Subcutaneous abdominal adipose tissue (tissue), 5 donors: ENCODE results near the gene SEMA3B.

Source experiments
- H3K27ac ChIP-seq: one replicate; pipeline ENCODE4 v1.7.0; 2013; ENCODE audit warnings: low read depth, mild to moderate bottlenecking, inconsistent platforms, low read length, moderate library complexity
- H3K27me3 ChIP-seq, 5 donors: one replicate each; pipeline ENCODE4 v1.7.0; 2013; ENCODE audit warnings: low read length in 5 of 5, inconsistent platforms in 1 of 5; ENCODE audit not compliant: control insufficient read depth in 5 of 5, insufficient read depth in 4 of 5
- H3K36me3 ChIP-seq, 5 donors: one replicate each; pipeline ENCODE4 v1.7.0; 2013; ENCODE audit warnings: low read length in 5 of 5; ENCODE audit not compliant: control insufficient read depth in 5 of 5, insufficient read depth in 5 of 5
- H3K4me1 ChIP-seq, 5 donors: one replicate each; pipeline ENCODE4 v1.7.0; 2013; ENCODE audit warnings: low read length in 5 of 5, mild to moderate bottlenecking in 3 of 5, moderate library complexity in 1 of 5; ENCODE audit not compliant: control insufficient read depth in 5 of 5, insufficient read depth in 5 of 5
- H3K4me3 ChIP-seq, 5 donors: one replicate each; pipeline ENCODE4 v1.7.0; 2013; ENCODE audit warnings: low read length in 5 of 5, low read depth in 1 of 5
- H3K9ac ChIP-seq, 5 donors: one replicate each; pipeline ENCODE4 v1.7.0; 2013; ENCODE audit warnings: low read length in 5 of 5, mild to moderate bottlenecking in 4 of 5, moderate library complexity in 3 of 5
- H3K9me3 ChIP-seq, 5 donors: one replicate each; pipeline ENCODE4 v1.7.0; 2013; ENCODE audit warnings: low read length in 5 of 5; ENCODE audit not compliant: control insufficient read depth in 5 of 5
- donor health status: healthy.
- donor health status: healthy.
- donor health status: healthy.
- donor health status: healthy.
- donor health status: healthy.

SEMA3B gene

GRCh38 chr3:50323614-50324199 lies 54.8 kb downstream of the SEMA3B start:
- Histone ChIP-seq H3K36me3 (peaks cover 0 to 27% (median 22%) of the 10 kb centered on the region in 5 donors), H3K9me3 (no peaks in the 10 kb centered on the region), H3K27me3 (no peaks in the 10 kb centered on the region), H3K27ac (peak overlapping the region; percentile 86), H3K4me3 (peak overlapping the region in 4 of 5 donors; percentile 16 to 95 (median 58)), H3K4me1 (peaks cover 24 to 79% (median 75%) of the 10 kb centered on the region in 5 donors), H3K9ac (peak overlapping the region in 2 of 5 donors; percentile 11 to 32)

GRCh38 chr3:50324351-50325112 lies 55.6 kb downstream of the SEMA3B start:
- Histone ChIP-seq H3K36me3 (peaks cover 0 to 23% (median 19%) of the 10 kb centered on the region in 5 donors), H3K9ac (peak overlapping the region in 2 of 5 donors; percentile 11 to 32), H3K27ac (peak overlapping the region; percentile 86), H3K9me3 (no peaks in the 10 kb centered on the region), H3K4me1 (peaks cover 16 to 73% (median 68%) of the 10 kb centered on the region in 5 donors), H3K27me3 (no peaks in the 10 kb centered on the region), H3K4me3 (peak overlapping the region in 1 of 5 donors; percentile 4)

DNA sequence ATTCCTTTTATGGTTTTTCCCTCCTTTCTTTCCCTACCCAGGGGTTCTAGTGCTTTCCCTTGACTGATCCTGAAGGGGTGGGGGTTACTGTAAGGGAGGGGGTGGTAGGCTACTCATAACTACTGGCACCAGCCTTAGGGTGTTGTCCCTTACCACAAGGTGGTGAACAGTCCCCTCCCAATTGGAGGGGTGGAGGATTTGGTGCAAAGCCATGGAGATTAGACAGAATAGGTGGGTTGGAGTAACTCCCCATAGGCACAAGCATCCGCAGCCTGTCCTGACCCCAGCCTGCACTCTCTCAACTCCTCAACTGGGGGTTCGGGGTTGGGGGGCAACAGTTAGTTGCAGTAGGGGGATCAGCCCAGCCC lies 56.1 kb downstream of the SEMA3B start:
- no peaks in the 10 kb centered on the region for H3K9me3 ChIP-seq
- no peaks in the 10 kb centered on the region for H3K27me3 ChIP-seq
- H3K36me3 ChIP-seq: peaks cover 0 to 23% (median 21%) of the 10 kb centered on the region in 5 donors
- H3K27ac ChIP-seq: peak overlapping the region; percentile 86
- no peak overlapping the region for H3K9ac ChIP-seq
- no peak overlapping the region for H3K4me3 ChIP-seq
- peaks cover 11 to 67% (median 62%) of the 10 kb centered on the region in 5 donors for H3K4me1 ChIP-seq

DNA sequence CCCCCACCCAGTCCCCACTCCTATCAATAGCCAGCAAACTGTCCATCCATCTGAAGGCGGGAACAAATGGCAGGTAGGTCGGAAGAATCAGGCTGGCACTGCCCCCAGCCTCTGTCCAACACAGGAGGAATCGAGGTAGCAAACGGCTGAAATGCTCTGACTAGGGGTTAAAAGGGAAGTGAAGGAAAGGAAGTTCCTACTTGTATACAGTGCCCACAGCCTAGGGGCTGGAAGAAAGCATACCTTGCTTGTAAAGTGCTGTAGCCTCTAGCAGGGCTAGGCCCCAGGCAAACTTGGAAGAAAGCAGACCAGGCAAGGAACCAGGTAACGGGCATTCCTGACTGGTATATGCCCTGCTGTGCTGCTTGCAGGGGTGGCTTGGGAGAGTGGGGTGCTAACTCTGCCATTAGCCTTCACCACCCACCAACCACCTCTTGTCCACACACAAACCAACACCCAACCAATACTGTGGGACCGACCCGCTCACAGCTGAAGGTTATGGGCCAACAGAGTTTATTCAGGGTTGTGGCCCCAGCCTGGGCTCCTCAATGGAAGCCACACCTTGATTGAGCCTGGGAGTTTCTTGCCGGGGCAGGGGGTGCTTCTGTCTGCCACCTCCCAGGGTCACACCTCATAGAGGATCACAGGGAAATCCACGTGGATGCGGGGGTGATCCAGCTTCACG lies 56.7 kb downstream of the SEMA3B start:
- peak overlapping the region; percentile 86 for H3K27ac ChIP-seq
- peaks cover 8 to 62% (median 57%) of the 10 kb centered on the region in 5 donors for H3K4me1 ChIP-seq
- H3K9ac ChIP-seq: peak overlapping the region in 1 of 5 donors; percentile 13
- H3K36me3 ChIP-seq: peaks cover 0 to 29% (median 27%) of the 10 kb centered on the region in 5 donors
- no peak overlapping the region for H3K4me3 ChIP-seq
- H3K27me3 ChIP-seq: no peaks in the 10 kb centered on the region
- no peaks in the 10 kb centered on the region for H3K9me3 ChIP-seq

- Histone ChIP-seq H3K36me3 (peaks cover 4 to 34% (median 32%) of the 10 kb centered on the region in 5 donors), H3K9me3 (no peaks in the 10 kb centered on the region), H3K27me3 (no peaks in the 10 kb centered on the region), H3K4me1 (peaks cover 8 to 59% (median 54%) of the 10 kb centered on the region in 5 donors), H3K27ac (no peak overlapping the region), H3K9ac (no peak overlapping the region), H3K4me3 (no peak overlapping the region)
Observed at GRCh38 chr3:50326182-50326541, 57.2 kb downstream of the SEMA3B start.

GRCh38 chr3:50327129-50327528 lies 58.2 kb downstream of the SEMA3B start:
- H3K27me3 ChIP-seq: no peaks in the 10 kb centered on the region
- peak overlapping the region; percentile 84 to 96 (median 92) for H3K9ac ChIP-seq
- H3K9me3 ChIP-seq: no peaks in the 10 kb centered on the region
- H3K36me3 ChIP-seq: peaks cover 4 to 44% (median 41%) of the 10 kb centered on the region in 5 donors
- H3K4me3 ChIP-seq: peak overlapping the region; percentile 81 to 89 (median 88)
- peaks cover 8 to 56% (median 49%) of the 10 kb centered on the region in 5 donors for H3K4me1 ChIP-seq
- H3K27ac ChIP-seq: peak overlapping the region; percentile 77
